GM19324 (cell line): ENCODE results near the gene ADGRD1.

Experiments
- ATAC-seq: cut with Tn5 transposase; IDR thresholded peaks from one replicate; pipeline ENCODE4 v1.9.1; 2021; ENCODE audit warnings: mild to moderate bottlenecking, moderate library complexity; ENCODE audit not compliant: unreplicated experiment, low FRiP score

Gene ADGRD1

DNA sequence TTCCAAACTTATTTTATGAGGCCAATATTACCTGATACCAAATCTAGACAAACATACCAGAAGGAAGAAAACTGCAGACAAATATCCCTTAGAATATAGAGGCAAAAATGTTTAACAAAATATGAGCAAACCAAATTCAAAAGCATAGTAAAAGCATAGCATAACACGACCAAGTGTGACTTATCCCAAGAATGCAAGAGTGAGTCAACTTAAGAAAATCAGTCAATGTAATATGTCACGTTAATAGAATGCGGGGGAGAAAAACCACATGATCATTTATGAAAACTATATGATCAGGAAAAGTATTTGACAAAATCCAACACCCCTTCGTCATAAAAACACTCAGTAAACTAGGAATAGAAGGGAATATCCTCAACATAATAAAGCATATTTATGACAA lies 217.3 kb downstream of the ADGRD1 start:
- no peak for ATAC-seq

DNA sequence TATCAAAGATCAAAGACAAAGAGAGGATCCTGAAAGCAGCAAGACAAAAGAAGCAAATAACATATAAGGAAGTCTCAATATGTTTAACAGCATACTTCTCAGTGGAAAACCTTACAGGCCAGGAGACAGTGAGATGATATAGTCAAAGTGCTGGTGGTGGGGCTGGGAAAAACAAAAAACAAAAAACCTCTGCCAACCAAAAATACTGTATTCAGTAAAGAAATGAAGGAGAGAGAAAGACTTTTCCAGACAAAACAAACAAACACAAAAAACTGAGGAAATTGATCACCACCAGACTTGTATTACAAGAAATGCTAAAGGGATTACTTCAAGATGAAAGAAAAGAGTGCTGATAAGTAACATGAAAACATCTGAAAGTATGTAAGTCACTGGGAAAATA lies 221.2 kb downstream of the ADGRD1 start:
- no peak for ATAC-seq

DNA sequence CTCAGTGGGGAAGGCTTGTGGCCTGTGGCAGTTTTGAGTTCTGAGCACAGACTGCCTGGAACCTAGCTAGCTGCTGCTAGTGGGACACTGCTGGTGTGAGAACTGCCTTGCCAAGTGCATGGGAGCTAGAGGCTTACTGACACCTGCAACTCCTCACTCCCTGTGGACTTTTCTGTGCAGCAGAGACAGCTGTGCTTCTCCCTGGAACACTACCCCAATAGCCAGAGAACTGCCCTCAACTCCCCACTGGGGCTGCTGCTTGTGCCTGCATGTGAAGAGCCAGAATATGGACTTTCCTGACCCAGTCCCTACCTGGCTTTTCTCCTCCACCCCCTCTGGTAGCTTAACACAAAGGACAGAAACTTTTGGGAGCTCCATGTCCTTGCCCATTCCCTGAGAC lies 222.6 kb downstream of the ADGRD1 start:
- ATAC-seq = no peak

DNA sequence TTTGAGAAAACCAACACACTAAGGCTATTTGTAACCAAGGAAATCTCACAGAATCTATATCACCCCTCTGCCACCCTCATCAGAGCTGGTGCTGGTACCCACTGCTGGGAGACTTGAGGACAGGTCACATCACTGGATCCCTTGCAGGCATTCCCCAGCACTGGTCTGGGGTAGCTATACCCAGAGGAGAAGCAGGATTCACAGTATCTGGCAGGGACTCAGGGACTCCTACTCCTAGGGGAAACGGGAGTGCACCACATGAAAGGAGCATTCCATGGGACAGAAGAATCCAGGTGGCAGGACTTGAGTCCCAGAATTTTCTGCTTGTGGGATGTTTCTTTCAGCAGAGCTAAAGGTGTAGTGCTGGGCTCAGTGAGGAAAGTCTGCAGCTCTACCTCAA lies 223.2 kb downstream of the ADGRD1 start:
- ATAC-seq = no peak

DNA sequence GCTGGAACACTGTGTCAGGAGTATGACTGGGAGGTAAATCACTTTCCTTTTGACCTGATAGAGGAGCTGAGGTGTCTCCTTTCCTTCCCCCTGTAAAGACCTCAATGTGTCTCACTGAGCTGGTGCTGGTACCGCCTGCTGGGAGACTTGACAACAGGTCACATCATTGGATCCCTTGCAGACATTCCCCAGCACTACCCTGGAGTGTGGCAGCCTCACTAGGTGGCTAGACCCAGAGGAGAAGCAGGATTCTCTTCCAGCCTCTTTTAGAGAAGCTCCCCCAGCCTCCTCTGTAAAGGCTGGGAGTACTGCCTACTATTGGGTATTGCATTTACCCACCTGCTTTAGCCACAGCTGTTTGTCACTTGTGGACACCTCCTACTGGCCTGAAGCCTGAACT lies 223.9 kb downstream of the ADGRD1 start:
- no peak for ATAC-seq

DNA sequence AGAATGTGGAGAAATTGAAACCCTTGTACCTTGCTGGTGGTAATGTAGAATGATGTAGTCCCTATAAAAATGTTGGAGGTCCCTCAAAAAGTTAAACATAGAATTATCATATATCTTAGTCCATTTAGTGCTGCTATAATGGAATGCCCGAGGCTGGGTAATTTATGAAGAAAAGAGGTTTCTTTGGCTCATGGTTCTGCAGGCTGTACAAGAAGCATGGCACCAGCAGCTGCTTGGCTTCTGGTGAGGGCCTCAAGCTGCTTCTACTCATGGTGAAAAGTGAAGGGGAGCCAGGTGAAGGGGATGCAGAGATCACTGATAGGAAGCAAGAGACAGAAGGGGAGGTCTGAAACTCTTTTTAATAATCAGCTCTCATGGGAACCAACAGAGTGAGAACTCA lies 233.9 kb downstream of the ADGRD1 start:
- no peak for ATAC-seq

DNA sequence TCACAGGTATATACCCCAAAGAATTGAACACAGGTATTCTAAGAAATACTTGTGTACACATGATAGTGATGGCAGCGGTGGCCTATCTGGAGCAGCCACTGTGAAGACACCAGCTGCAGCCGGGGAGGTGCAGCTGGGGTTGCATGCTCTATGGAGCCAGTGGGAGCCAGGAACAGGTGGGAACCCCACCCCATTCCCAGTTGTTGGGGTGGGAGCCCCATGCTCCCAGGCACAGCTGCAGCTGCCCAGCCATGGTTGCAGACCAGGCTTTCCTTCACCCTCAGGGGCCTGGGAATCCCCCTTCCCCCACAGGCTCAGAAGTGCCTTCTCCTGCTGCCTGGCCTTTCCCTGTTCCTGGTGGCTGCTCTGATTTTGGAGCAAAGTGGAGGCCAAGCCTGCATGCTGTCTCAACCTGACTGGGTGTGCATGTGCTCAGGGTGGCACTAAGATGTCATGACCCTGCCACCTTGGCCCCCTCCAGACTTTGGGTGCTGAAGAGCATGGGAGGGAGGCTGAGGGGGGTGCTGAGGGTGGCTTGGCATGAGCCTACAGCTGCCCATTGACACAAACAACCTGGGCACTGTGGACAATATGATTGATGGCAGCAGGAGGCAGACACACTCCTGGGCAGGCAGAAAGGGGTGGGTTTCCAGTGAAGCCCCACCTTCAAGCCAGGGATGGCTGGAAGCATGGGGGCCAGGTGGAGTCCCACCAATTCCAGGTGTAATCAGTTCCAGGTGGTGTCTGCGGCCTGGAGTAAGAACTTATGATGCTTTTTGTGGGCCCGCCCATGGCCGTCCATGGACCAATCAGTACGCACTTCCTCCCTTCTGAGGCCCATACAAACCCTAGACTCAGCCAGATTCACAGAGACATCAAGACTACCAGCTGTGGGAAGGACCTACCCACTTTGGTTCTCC lies 234.7 kb downstream of the ADGRD1 start:
- no peak for ATAC-seq

DNA sequence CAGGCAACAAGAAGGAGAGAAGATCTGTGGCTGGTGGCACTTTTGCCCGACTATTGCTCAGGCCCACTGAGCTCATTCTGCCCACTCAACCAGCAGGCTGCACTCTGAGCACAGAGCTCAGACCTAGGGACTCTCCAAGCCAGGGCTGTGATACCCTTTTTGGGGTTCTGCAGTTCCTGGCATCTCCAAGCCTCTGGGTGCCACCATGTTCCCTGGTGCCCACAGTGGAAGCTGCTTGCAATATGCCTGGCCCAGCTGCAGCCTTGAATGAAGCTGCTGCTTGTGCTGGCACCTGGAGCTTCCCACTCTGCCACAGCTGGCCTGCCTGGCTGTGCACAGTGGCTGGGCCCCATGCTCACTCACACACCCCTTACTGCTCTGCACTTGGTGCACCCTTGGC lies 236.1 kb downstream of the ADGRD1 start:
- no peak for ATAC-seq

DNA sequence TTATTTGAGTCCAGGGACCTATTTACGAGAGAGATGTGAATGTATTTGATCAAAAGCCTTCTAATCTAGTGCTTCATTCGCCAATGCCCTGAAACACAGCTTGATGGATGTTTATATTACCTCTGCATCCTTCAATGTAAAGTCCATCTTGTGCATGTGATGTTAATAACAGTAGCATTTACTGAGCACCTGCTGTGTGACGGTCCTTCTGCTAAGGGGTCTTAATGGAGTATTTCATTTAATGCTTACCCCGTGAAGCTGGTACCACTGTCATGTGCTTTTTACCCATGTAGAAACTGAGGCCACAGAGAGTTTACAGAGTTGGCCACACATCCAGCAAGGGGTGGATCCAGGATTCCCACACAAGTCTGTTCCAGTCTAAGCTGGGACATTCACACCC lies 237.3 kb downstream of the ADGRD1 start:
- ATAC-seq = no peak
